K562 (cell line): ENCODE results near the gene MGAT5. TPM values are rescaled to one million over a fixed set of nuclear protein-coding genes. Genes with fewer than 3 reads are reported as not detected.

Experiments
- ATAC-seq: fragments of 200-7000 bp; cut with Tn5 transposase; 3 replicates; pipeline ENCODE4 v1.9.1; 2020; ENCODE audit warnings: moderate library complexity
- BruUV-seq: library from RNA; stranded (reverse); fragments of 400-500 nt; replicated peaks from 2 replicates; lab custom pipeline; 2021; lab: Mats Ljungman, UMichigan
- CTCF ChIA-PET: fragments of 300-600 bp; formaldehyde crosslinking; extraction: SDS; loops from one replicate; lab custom pipeline; 2021; ENCODE audit warnings: low intra/inter-chr PET ratio; lab: Yijun Ruan, JAX
- POLR2A ChIA-PET: fragments of 300-600, 350-650 bp; sonication (Branson Sonifier 250); formaldehyde crosslinking; extraction: SDS; loops from one replicate; lab custom pipeline; 2021; ENCODE audit warnings: antibody characterized with exemption, inconsistent platforms; lab: Yijun Ruan, JAX
- DNase-seq, 4 experiments: peaks; one replicate each; pipeline versions ENCODE4 v3.0.0 to v3.0.0-alpha.2; 2011 to 2018; ENCODE audit warnings: low spot score in 3 of 4, mixed read lengths in 3 of 4; ENCODE audit errors: extremely low read depth in 1 of 4
- FAIRE-seq: peaks from 2 replicates; lab custom pipeline; 2011; peaks lifted over from hg19 to GRCh38; lab: Jason Lieb, UNC
- H2AFZ ChIP-seq: 2 replicates; pipeline ENCODE4 v1.6.0; 2011; ENCODE audit warnings: low read depth, low read length, control low read depth, inconsistent platforms
- H3K27ac ChIP-seq: fragments of 200-600 bp; 3 replicates; pipeline ENCODE4 v1.8.0; 2011; ENCODE audit warnings: low read depth, mild to moderate bottlenecking, control low read depth, inconsistent platforms, low read length, moderate library complexity, mixed read lengths; ENCODE audit errors: extremely low read depth
- H3K27me3 ChIP-seq, 2 experiments: fragments of 300-600 bp in 1 of 2; 2 replicates in 1 of 2; 3 replicates in 1 of 2; pipeline versions ENCODE4 v1.6.0 to v1.8.0; 2011; ENCODE audit warnings: inconsistent platforms in 2 of 2, low read length in 2 of 2, mild to moderate bottlenecking in 1 of 2, mixed read lengths in 1 of 2, moderate library complexity in 1 of 2; ENCODE audit not compliant: control insufficient read depth in 2 of 2, insufficient read depth in 2 of 2
- H3K36me3 ChIP-seq: fragments of 300-600 bp; 3 replicates; pipeline ENCODE4 v1.8.0; 2011; ENCODE audit warnings: mild to moderate bottlenecking, low read length, inconsistent platforms; ENCODE audit not compliant: control insufficient read depth, insufficient read depth
- H3K4me1 ChIP-seq, 2 experiments: fragments of 200-600 bp in 1 of 2; replicated peaks in 1 of 2; 2 replicates in 1 of 2; 3 replicates in 1 of 2; pipeline versions ENCODE4 v1.5.1 to v1.8.0; 2011; ENCODE audit warnings: inconsistent platforms in 2 of 2, low read length in 2 of 2, mild to moderate bottlenecking in 1 of 2, mixed read lengths in 1 of 2, moderate library complexity in 1 of 2; ENCODE audit not compliant: control insufficient read depth in 2 of 2, insufficient read depth in 2 of 2
- H3K4me2 ChIP-seq: 2 replicates; pipeline ENCODE4 v1.6.1; 2011; ENCODE audit warnings: low read length, control low read depth, inconsistent platforms, mixed read lengths; ENCODE audit not compliant: insufficient read depth
- H3K4me3 ChIP-seq: fragments of 200-600 bp; sonication (generic), shearing (Covaris generic); 2 replicates; pipeline ENCODE4 v1.5.1; 2016; ENCODE audit warnings: control low read depth, inconsistent platforms
- H3K79me2 ChIP-seq: fragments of 200-600 bp; 3 replicates; pipeline ENCODE4 v1.8.0; 2011; ENCODE audit warnings: low read length, inconsistent platforms; ENCODE audit not compliant: control insufficient read depth, insufficient read depth
- H3K9ac ChIP-seq, 2 experiments: 2 replicates each; pipeline versions ENCODE4 v1.6.0 to v1.6.1; 2011; ENCODE audit warnings: low read depth in 2 of 2, low read length in 2 of 2, control low read depth in 1 of 2, inconsistent platforms in 1 of 2, mild to moderate bottlenecking in 1 of 2, mixed read lengths in 1 of 2; ENCODE audit not compliant: insufficient read depth in 1 of 2
- H3K9me1 ChIP-seq: one replicate; pipeline ENCODE4 v1.6.0; 2011; ENCODE audit warnings: inconsistent platforms, mild to moderate bottlenecking, low read length, moderate library complexity; ENCODE audit not compliant: control insufficient read depth, insufficient read depth
- H3K9me3 ChIP-seq: replicated peaks from 2 replicates; pipeline ENCODE4 v1.5.1; 2011; ENCODE audit warnings: low read depth, low read length, inconsistent platforms; ENCODE audit not compliant: control insufficient read depth, insufficient read depth
- H4K20me1 ChIP-seq: replicated peaks from 2 replicates; pipeline ENCODE4 v1.6.1; 2011; ENCODE audit warnings: low read length, inconsistent platforms, mixed read lengths; ENCODE audit not compliant: control insufficient read depth, insufficient read depth
- EZH2 ChIP-seq: IDR thresholded peaks from 2 replicates; pipeline ENCODE4 v1.6.1; 2012; ENCODE audit warnings: low read depth, mild to moderate bottlenecking, inconsistent platforms, low read length, borderline replicate concordance
- FOXO4 ChIP-seq: fragments of 450-650 bp; formaldehyde crosslinking; IDR thresholded peaks from 2 replicates; pipeline ENCODE4 v1.4.0; 2020; ENCODE audit warnings: mild to moderate bottlenecking, moderate library complexity
- KDM4B ChIP-seq, 2 experiments: fragments of 450-650 bp in 1 of 2; sonication (generic) in 1 of 2; IDR thresholded peaks; 2 replicates each; pipeline ENCODE4 v1.6.1; 2016 to 2017; ENCODE audit warnings: borderline replicate concordance in 2 of 2, antibody characterized with exemption in 1 of 2, low read depth in 1 of 2, mild to moderate bottlenecking in 1 of 2
- KLF1 ChIP-seq: fragments of 450-650 bp; IDR thresholded peaks from 2 replicates; pipeline ENCODE4 v1.6.1; 2016; ENCODE audit warnings: missing genetic modification characterization, missing compliant biosample characterization
- NELFE ChIP-seq: IDR thresholded peaks from 2 replicates; pipeline ENCODE4 v1.6.1; 2011; ENCODE audit warnings: mild to moderate bottlenecking; ENCODE audit not compliant: insufficient read depth, insufficient read length
- PML ChIP-seq: IDR thresholded peaks from 2 replicates; pipeline ENCODE4 v1.6.1; 2012; ENCODE audit warnings: low read length, inconsistent platforms
- POLR2AphosphoS2 ChIP-seq: IDR thresholded peaks from 2 replicates; pipeline ENCODE4 v1.6.1; 2012; ENCODE audit warnings: low read length, improper control_type of control experiment
- RNF2 ChIP-seq: sonication (generic); IDR thresholded peaks from 2 replicates; pipeline ENCODE4 v1.6.1; 2016
- SIRT6 ChIP-seq: IDR thresholded peaks from one replicate; pipeline ENCODE4 v1.6.1; 2012; ENCODE audit warnings: low read depth, mild to moderate bottlenecking, control low read depth, inconsistent platforms, low read length, moderate library complexity
- SMARCA5 ChIP-seq: fragments of 450-650 bp; IDR thresholded peaks from 2 replicates; pipeline ENCODE4 v1.6.1; 2016
- ZBTB1 ChIP-seq: sonication (generic); formaldehyde crosslinking; IDR thresholded peaks from 2 replicates; pipeline ENCODE4 v1.8.1; 2023; ENCODE audit warnings: missing genetic modification reagents, low read depth, mild to moderate bottlenecking, borderline replicate concordance
- ZNF274 ChIP-seq: IDR thresholded peaks from 2 replicates; pipeline ENCODE4 v1.6.1; 2011; ENCODE audit warnings: low read depth, mild to moderate bottlenecking, low read length, moderate library complexity, borderline replicate concordance
- WGBS: fragments of 100-300 bp; shearing (Covaris generic); methylation state at CpG from one replicate; pipeline ENCODE4 v1.1.6; 2016; ENCODE audit warnings: low coverage, mixed read lengths; ENCODE audit not compliant: insufficient coverage; ENCODE audit errors: missing lambda C conversion rate; 5-methylcytosine and 5-hydroxymethylcytosine counted together
- in situ Hi-C: fragments of 300-500 bp; cut with MboI; formaldehyde crosslinking; loops from 4 replicates; pipeline ENCODE4 v1.15.0; 2018; ENCODE audit warnings: inconsistent platforms, mixed read lengths
- intact Hi-C: fragments of 100-400 bp; cut with micrococcal nuclease; formaldehyde crosslinking; loops from 2 replicates; pipeline ENCODE4 v1.14.2; 2022
- polyA plus RNA-seq, 8 experiments: library from polyadenylated mRNA; depleted of rRNA in 4 of 8; stranded (reverse) in 5 of 8; unstranded in 3 of 8; fragments of >200 nt; fragmentation: Nextera tagmentation in 2 of 8; fragmentation: Illumina TruSeq in 1 of 8; extraction: Ambion mirVana in 2 of 8; extraction: Trizol in 1 of 8; gene quantifications; 2 replicates each; pipeline versions ENCODE4 v1.2.1 to v1.2.3, GENCODE V29; 2011 to 2014; ENCODE audit warnings: inconsistent platforms in 1 of 8, missing spikeins in 1 of 8
- total RNA-seq, 7 experiments: library from RNA; depleted of rRNA in 6 of 7; stranded (reverse); fragments of >200 nt in 6 of 7; fragmentation: Illumina TruSeq in 2 of 7; extraction: Trizol in 2 of 7; gene quantifications; 2 replicates each; pipeline versions ENCODE4 v1.2.1 to v1.2.3, GENCODE V29; 2011 to 2021; ENCODE audit warnings: low replicate concordance in 1 of 7
- TF ChIP-seq, protein P1 (sequence below): fragments of 250-450 bp; sonication (Bioruptor Pico); IDR thresholded peaks from 2 replicates; pipeline ENCODE4 v1.4.0; 2020; ENCODE audit warnings: mild to moderate bottlenecking, moderate library complexity
- TF ChIP-seq, protein P2 (sequence below), 2 experiments: fragments of 450-650 bp; IDR thresholded peaks; 2 replicates each; pipeline ENCODE4 v1.6.1; 2016
- TF ChIP-seq, protein P3 (sequence below): fragments of 200-400 bp; formaldehyde crosslinking; IDR thresholded peaks from 2 replicates; pipeline ENCODE4 v1.6.1; 2017; ENCODE audit warnings: mild to moderate bottlenecking, low read depth, low read length, moderate library complexity

MGAT5 gene
- total and polyA plus RNA-seq, 9 of the 15 experiments (the other 6 are each of a cell fraction or from before 2014, with no cell fraction given) = 1.6 to 18.6 (median 11.1) TPM

GRCh38 chr2:134348760-134349159 lies 94.9 kb downstream of the MGAT5 start:
- no peak for DNase-seq
- ChIA-PET POLR2A (interaction anchor here (1.1 to 1.2 kb wide), 2 partner anchors 11 to 19 kb away, joined by 4 to 5 read pairs; no protein-coding TSS in a partner anchor), CTCF (no interaction called here)
- BruUV-seq = no TSS peak
- no peak for FAIRE-seq
- Histone ChIP-seq H3K9me3 (no peaks in the 10 kb centered on the region), H3K36me3 (no peaks in the 10 kb centered on the region), H3K27me3 (no peaks in the 10 kb centered on the region), H3K27ac (no peak overlapping the region), H3K4me3 (no peak overlapping the region), H3K9ac (no peak overlapping the region), H4K20me1 (no peaks in the 10 kb centered on the region), H3K9me1 (no peaks in the 10 kb centered on the region), H2AFZ (no peak overlapping the region), H3K79me2 (no peaks in the 10 kb centered on the region), H3K4me2 (no peak overlapping the region), H3K4me1 (no peaks in the 10 kb centered on the region)
- WGBS = 35% methylated on average over 5 of the region's 5 CpGs
- in situ Hi-C loops (no loop called here), intact Hi-C loops (no loop called here)
- ATAC-seq = no peak
- no peak for TF ChIP-seq POLR2AphosphoS2
- no peak for TF ChIP-seq SIRT6
- no peak for TF ChIP-seq FOXO4 (CRISPR knock-in tag)
- no peak for TF ChIP-seq KLF1
- no peak for TF ChIP-seq EZH2
- TF ChIP-seq, protein P1, sequence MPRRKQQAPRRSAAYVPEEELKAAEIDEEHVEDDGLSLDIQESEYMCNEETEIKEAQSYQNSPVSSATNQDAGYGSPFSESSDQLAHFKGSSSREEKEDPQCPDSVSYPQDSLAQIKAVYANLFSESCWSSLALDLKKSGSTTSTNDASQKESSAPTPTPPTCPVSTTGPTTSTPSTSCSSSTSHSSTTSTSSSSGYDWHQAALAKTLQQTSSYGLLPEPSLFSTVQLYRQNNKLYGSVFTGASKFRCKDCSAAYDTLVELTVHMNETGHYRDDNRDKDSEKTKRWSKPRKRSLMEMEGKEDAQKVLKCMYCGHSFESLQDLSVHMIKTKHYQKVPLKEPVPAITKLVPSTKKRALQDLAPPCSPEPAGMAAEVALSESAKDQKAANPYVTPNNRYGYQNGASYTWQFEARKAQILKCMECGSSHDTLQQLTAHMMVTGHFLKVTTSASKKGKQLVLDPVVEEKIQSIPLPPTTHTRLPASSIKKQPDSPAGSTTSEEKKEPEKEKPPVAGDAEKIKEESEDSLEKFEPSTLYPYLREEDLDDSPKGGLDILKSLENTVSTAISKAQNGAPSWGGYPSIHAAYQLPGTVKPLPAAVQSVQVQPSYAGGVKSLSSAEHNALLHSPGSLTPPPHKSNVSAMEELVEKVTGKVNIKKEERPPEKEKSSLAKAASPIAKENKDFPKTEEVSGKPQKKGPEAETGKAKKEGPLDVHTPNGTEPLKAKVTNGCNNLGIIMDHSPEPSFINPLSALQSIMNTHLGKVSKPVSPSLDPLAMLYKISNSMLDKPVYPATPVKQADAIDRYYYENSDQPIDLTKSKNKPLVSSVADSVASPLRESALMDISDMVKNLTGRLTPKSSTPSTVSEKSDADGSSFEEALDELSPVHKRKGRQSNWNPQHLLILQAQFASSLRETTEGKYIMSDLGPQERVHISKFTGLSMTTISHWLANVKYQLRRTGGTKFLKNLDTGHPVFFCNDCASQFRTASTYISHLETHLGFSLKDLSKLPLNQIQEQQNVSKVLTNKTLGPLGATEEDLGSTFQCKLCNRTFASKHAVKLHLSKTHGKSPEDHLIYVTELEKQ (CRISPR knock-in tag) = no peak
- TF ChIP-seq PML = no peak
- no peak for TF ChIP-seq ZBTB1 (CRISPR knock-in tag)
- no peak for TF ChIP-seq ZNF274
- no peak for TF ChIP-seq SMARCA5
- TF ChIP-seq, protein P2, sequence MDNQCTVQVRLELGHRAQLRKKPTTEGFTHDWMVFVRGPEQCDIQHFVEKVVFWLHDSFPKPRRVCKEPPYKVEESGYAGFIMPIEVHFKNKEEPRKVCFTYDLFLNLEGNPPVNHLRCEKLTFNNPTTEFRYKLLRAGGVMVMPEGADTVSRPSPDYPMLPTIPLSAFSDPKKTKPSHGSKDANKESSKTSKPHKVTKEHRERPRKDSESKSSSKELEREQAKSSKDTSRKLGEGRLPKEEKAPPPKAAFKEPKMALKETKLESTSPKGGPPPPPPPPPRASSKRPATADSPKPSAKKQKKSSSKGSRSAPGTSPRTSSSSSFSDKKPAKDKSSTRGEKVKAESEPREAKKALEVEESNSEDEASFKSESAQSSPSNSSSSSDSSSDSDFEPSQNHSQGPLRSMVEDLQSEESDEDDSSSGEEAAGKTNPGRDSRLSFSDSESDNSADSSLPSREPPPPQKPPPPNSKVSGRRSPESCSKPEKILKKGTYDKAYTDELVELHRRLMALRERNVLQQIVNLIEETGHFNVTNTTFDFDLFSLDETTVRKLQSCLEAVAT (IDR thresholded peaks at IDR 0.05) = no peak
- no peak for TF ChIP-seq NELFE
- TF ChIP-seq, protein P3, sequence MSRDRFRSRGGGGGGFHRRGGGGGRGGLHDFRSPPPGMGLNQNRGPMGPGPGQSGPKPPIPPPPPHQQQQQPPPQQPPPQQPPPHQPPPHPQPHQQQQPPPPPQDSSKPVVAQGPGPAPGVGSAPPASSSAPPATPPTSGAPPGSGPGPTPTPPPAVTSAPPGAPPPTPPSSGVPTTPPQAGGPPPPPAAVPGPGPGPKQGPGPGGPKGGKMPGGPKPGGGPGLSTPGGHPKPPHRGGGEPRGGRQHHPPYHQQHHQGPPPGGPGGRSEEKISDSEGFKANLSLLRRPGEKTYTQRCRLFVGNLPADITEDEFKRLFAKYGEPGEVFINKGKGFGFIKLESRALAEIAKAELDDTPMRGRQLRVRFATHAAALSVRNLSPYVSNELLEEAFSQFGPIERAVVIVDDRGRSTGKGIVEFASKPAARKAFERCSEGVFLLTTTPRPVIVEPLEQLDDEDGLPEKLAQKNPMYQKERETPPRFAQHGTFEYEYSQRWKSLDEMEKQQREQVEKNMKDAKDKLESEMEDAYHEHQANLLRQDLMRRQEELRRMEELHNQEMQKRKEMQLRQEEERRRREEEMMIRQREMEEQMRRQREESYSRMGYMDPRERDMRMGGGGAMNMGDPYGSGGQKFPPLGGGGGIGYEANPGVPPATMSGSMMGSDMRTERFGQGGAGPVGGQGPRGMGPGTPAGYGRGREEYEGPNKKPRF = no peak
- no peak for TF ChIP-seq RNF2
- TF ChIP-seq KDM4B (IDR thresholded peaks at IDR 0.05; ENCODE audit: borderline replicate concordance in 2 of 2, low read depth in 1 of 2) = no peak
